GM21447 (cell line): Measurements from ENCODE around the gene MATN1.
A peak's percentile ranks its signal among the peaks of the same experiment; 100 is the strongest.
"Not testable (repeated sequence)": the region's sequence is repeated elsewhere in the genome, so short reads cannot be mapped to it uniquely, and the experiment has no call there.

Source experiments
- ATAC-seq: cut with Tn5 transposase; IDR thresholded peaks from one replicate; pipeline ENCODE4 v1.9.1; 2021; ENCODE audit not compliant: unreplicated experiment

Gene MATN1, protein sequence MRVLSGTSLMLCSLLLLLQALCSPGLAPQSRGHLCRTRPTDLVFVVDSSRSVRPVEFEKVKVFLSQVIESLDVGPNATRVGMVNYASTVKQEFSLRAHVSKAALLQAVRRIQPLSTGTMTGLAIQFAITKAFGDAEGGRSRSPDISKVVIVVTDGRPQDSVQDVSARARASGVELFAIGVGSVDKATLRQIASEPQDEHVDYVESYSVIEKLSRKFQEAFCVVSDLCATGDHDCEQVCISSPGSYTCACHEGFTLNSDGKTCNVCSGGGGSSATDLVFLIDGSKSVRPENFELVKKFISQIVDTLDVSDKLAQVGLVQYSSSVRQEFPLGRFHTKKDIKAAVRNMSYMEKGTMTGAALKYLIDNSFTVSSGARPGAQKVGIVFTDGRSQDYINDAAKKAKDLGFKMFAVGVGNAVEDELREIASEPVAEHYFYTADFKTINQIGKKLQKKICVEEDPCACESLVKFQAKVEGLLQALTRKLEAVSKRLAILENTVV

DNA sequence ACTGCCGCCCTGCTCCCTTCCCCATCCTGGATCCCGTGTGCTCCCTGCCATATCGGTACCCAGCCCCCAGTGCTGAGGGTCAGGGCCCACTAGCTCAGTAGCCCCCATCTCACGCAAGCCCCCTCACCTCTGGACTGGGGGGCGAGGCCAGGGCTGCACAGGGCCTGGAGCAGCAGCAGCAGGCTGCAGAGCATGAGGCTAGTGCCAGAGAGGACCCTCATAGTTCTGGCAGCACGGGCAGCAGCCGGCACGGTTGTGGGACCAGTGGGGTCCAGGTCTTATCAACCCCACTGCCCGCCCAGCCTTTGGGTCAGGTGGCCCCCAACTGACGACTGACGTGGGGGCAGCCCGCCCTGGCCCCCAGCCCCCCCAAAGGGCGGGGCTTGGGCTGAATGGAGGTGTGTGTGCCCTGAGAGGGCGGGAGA, at the start of gene MATN1:
MATN1 (minus strand) TSS at position 255 of the 425 bp plus-strand sequence; CDS start at position 221, 34 bp downstream.
- no peak for ATAC-seq

DNA sequence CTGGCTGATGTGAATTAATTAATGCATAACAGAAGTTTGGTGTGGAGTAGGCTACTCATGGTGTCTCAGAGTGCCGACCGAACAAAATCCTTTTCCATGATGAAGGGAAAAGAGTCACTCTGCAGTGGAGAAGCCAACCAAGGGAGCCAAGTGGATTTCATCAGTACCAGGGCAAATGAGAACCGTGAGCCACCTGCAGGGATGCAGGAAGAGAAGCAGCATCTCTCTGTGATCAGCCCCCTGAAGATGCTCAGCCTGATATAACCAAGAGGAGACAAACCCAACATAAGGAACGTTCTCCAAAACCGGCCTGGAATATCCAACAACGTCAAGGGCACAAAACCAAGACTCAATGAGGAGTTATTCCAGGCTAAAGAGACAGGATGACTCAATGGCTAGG, 47.6 kb upstream of the MATN1 start:
- no peak for ATAC-seq

DNA sequence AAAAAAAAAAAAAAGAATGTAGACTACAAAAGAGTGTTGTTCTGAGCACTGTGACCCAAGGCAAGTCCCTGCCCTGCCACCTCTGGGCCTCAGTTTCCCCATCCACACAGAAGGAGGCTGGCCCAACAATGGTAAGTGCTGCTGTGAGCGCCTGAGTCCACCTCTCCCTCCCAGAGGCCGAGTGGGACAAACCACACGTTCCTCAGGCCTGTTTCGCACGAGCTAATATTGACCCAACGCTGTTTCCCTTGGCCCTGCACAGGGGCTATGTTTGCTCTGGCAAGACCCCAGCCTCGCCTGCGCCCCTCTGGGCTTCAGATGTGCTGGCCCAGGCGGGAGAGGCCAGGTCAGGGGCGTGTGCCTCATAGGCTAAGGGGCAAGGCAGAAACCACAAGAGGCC, 46.8 kb upstream of the MATN1 start:
- no peak for ATAC-seq

DNA sequence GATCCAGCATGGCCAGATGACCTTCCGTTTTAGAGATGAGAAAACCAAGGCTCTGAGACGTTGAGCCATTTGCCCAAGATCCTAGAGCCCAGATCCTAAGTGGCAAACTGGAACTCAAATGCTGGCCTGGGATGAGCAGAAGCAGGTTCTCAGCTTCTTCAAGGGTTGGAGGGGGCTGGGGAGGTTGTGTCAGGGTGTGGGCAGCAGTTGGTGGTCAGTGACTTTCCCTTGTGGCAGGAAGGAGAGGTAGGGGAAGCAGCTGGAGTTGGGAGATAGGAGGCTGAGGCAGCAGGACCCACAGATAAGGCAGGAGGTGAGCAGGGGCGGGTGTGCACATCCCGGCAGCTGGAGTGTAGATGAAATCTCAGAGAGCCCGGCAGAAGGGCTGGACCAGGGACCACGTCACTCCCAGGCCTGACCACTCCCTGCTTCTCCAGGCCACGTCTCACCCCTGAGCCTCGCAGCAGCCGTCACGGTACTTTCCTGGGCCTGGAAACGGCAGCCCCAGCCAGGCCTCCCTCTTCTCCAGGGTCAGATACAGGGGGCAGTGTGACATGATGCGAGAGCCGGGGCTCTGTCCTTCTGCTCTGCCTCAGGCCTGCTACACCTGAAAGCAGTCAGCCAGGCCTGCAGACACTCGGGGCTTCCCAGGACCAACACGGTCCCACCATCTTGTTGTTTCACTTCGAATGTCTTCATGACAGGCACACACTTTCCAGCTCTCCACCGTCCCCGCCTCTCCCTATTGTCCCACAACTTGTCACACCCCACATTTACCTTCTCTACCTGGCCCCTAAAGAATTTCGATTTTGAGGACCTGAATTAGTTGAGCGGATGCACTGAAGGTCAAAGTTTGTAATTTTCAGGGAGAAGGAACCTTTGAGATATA, 45.7 kb upstream of the MATN1 start:
- ATAC-seq, result no peak

DNA sequence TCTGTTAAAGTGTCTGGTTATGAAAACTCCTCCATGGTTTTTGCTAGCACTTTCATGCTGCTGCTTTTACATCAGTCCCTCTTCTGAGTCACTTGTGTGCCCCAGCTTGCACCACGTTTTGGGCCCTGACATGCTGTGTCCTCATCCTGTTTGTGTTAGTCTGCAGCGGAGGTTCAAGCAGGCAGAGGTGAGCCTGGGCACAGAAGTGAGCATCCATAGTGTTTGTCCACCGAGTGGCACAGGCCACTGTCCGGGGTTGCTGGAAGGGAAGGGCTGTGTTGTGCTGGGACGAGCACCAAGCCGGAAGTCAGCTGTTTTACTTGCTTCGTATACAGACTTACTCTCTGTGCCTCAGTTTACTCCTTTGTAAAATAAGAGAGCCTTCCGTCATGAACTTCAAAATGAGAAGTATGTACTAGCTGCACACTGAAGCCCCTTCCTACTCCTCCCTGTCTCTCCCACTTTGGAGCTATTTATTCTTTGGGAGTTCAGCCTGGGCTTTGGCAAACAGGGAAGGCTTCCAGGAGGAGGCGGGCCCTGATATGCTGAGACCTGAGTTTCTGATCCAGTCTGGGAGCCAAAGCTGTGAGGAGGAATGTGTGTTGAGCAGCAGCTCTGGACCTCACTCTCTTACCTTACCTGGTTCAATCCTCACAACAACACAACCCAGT, 44.9 kb upstream of the MATN1 start:
- no peak for ATAC-seq

DNA sequence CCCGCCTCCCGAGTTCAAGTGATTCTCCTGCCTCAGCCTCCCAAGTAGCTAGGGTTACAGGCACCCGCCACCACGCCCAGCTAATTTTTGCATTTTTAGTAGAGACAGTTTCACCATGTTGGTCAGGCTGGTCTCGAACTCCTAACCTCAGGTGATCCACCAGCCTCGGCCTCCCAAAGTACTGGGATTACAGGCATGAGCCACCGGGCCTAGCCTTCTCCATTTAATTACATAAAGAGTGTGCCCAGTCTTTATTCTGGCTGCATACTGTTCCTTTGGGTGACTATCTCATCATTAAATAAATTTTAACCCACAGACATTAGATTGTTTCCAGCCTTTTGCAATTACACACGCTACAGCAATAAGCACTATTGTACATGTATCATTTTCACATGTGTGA, 43.6 kb upstream of the MATN1 start:
- not testable (repeated sequence) for ATAC-seq

DNA sequence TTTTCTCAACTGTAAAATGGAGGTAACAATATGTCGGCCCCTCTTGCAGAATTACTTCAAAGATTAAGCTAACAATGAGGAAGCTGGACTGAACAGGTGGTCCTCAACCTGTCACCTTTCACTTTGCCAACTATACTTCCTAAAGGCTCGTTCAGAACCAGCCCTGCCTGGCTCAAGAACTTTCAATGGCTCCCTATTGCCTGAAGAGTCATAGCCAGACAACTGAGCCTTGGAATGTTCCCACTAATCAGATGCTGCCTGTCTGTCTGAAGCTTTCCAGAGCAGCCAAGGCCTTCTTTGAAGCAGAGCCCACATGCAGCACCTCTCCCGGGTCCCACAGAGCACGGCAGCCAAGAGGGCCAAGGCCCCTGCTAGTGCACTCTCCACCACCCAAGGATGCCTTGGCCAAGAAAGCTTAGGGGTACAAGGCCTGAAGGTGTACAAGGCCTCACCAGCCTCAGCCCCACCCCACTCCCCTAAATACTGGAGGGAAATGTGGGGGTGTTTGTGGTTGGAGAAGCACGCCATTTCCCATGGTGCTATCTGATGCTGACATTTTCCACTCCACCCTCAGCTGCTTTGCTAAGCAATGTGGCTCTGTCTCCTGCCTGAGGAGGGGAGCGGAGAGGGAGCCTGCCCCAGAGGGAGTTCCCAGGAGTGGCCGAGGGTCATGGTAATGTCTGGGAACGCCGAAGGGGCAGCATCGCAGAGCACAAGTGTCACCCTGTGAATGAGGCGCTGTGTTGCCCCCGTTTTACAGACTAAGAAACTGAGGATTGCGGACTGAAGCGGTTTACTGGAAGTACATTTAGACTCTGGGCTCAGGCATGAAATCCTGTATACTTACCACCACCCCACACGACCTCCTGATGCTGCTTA, 42.4 kb upstream of the MATN1 start:
- ATAC-seq, result no peak

DNA sequence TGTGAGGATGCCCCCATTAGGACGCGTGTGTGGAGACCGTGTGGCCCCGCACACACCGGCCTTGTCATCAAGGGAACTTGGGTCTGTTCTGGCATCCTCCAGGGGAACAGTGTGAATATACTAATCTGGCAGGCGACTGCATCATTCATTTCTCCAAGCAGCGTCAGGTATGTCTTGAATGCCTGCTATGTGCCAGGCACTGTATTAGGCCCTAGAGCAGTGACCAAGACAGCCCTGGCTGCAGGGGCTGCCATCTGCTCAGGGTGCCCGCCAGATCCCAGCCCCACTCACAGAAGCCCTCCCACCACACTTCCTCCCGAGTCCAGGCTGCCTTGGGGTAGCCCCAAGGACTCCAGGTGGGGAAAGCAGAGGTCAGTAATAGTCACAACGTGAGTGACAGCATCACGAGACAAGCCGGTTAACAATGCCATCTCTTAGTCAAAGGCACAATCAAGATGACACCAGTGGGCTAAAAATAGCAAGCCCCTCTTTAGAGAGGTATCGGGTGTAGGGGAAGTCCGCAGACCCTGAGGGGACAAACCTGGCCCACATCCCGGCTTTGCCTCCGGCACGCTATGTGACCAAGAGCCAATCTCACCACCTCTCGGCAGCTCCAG, 41.7 kb upstream of the MATN1 start:
- peak; percentile 30 for ATAC-seq

DNA sequence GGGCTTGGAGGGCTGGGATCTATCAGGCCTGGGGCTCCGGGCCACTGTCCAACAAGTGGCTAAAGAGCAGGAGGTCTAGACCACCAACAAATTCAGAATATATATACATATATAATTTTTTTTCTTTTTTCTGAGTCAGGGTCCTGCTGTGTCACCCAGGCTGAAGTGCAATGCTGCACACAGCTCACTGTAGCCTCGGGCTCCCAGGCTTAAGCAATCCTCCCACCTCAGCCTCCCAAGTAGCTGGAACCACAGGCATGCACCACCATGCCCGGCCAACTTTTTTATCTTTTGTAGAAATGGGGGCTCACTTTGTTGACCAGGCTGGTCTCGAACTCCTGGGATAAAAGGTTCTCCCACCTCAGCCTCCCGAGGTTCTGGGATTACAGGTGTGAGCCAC, 41.0 kb upstream of the MATN1 start:
- ATAC-seq, result no peak

DNA sequence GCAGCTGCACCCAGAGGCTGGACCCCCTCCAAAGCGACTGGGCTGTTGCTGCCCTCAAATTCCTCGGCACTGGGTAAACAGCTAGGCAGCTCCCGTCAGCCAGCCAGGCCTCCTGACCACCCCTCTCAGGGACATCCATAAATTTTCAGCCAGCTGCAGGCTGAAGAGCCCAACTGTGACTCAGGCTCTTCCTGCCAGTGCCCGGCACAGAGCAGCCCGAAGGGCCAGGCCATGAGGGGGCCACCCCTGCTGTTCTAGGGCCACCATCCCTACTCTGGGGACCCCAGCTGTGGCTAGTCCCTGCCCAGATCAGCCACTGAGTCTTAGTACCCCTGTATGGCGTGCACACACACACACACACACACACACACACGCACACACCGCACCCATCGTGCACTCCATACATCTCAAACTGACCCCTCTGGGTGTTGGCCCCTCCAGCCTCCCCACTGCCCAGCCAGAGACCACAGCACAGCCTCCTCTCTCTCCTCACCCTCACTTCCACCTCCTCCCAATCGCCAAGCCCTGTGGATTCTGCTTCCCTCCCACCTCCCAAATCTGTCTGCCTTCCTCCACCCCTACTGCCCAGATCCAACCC, 40.4 kb upstream of the MATN1 start:
- no peak for ATAC-seq

DNA sequence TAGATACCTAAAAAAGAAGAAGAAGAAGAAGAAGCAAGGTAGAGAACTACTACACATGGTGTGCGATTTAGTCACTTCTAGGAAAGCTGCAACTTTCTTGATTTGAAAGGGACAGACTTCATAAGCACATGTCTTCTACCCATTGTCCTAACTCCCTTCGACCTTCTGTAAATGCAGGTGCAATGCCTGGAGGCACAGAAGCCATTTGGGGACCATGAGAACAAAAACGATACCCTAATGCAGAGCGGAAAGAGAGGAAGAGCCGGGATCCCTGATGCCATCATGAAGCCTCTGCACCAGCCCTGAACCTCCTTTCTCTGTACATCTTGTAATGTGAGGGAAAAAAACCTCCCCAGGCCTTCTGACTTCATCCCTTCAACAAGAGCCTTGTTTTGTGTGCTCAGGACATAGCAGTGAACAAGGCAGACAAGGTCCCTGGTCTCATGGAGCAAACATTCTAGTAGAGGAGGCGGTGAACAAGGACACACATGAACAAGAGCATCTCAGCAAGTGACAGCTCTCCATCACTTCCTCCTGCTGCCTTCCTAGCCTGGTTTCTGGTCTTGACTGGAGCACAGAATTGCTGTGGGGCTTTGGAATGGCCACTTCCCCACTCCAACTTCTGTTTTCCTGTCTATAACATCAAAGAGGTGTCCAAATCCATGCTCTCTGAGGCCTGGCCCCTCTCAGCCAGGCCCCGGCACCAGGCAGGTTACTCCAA, 39.7 kb upstream of the MATN1 start:
- no peak for ATAC-seq

DNA sequence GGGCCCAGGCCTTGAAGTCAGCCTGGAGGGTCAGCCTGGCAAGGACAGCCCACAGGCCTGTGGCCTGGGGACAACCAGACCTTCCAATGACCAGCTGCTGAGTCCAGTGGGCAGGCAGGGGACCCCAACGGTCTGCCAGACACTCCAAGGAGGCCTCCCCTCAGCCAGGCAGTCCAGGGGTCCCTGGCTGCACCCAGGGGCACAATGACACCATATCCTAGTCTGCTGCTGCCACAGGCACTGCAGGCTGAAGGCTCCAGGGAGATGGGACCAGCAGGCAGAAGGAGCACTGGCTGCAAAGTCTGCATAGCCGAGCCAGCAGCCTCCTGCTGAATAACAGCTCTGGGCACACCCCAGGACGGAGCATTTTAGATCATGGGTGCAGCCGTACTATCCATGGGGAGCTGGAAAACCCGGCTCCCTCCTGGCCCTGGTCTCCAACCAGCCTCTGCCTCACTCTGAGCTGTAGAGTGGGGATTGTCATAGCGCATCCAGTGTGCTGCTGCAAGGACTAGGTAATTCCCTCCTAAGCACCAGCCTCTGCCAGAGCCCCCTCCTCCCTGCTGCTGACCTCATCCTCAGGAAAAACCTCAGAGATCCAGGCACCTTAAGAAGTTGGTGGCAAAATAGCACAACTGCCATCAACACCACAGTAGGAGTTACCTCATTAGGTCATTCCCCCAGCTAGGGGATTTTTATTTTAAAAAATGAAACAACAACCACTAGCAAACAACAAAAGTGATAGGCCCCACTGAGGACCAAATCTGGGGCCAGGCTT, 39.0 kb upstream of the MATN1 start:
- ATAC-seq, result no peak

DNA sequence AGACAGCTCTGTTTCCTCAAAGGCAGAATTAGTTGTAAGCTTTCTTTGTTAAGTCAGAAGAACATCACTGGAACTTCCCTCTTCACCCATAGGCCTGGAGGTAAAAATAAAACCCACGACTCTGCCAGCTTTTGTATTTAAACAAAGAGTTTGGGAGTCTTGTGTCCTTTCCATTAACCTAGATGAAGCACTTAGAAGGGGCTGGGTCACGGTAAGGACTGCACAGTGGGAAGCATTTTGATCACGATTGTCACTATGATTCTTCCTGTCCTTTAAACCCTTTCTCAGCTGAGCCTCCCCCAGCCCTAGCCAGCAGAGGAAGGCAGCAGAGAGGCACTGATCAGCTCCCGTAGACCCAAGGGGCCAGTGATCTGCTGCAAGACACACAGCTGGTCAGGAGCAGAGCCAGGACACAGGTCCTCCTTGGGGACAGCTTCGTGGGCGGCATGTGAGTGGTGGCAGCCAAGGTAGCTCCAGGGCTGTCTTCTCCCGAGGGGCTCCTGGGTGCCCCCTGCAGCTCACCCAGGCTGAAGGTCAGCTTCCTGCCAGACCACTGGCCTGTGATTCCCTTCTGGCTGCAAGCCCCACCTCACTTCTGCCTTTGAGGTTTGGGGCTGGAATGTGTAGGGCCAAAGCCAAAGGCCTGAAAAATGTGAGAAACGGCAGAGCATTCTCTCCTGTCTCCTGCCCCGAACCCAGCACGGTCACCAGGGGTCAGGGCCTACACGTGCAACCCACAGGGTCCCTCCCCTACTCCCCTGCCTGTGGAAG, 38.2 kb upstream of the MATN1 start:
- ATAC-seq, result no peak

DNA sequence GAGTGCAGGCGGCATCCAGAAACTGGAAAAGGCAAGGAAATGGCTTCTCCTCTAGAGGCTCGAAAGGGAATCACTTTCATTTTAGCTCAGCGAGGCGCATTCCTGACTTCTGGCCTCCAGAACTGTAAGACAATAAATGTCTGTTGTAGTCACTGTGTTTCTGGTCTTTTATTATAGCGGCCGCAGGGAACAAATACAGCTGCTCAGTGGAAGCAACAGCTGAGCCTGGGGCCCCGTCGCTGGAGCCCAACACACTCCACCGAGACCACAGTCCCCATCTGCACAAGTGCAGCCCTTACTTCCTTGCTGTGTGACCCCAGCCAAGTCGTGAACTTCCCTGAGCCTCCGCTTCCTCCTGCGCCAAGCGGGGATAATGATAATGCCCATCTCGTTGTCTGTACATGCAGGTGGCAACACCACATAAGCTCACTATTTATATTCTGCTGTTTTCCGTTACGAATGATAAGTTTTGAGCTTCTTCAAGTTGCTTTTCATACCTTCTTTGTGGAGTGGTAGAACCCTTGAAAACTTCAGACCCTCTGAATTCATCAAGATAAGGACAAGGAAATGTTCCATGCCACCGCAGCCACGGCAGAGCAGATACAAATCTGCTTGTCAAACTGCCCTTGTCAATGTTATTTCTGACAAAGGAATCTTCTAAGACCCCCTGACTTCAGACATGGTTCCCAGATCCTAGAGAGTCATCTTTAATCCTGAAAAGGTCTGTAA, 37.4 kb upstream of the MATN1 start:
- no peak for ATAC-seq

DNA sequence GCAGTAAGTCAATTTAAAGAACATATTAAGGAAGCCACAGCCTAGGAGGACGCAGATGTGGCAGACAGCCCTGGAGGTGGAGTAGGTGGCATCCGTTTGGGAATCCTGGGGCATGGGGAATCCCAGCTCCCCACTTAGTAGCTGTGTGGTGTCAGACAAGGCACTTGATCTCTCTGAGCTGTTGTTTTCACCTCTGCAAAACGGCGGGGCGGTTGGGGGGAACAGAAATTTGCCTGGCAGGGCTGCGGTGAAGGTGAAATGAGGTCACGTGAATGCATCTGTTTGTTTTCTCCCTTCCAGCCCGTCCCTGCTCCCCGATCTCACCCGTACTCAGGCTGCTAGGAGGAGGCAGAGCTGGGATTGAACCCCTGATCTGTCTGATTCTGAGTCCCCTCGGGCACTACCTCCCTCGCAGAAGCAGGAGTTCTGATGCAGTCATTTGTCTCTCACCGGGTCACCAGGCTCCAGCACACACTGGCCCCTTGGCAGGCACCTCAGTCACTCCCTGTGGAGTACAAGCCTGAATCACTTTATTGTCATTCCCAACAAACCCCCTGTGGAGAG, 36.4 kb upstream of the MATN1 start:
- no peak for ATAC-seq

DNA sequence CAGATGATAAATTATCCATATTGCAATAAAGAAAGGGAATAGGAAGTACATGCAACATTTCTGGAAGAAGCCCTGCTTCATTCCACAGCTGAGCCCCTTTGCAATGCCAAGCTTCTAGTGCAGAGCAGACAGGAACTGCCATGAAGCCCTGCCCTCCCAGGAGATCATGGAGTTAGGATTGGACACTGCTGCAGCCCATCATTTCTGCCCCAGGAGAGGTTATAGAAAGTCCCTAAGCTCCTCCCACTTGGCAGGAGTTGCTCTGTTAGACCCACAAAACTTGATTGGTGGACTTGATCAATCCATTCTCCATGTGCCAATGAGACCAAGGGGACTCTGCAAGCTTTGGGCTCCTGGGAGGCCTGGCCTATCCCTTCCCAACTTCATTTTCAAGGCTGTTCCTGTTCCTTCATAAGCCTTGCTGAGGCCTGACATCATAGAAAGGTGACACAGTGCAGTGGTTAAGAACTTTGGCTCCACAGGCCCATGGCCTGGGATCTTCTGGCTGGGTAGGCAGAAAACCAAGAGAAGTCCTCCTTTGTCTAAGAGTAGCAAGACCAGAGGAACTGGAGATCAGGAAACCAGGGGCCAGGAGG, 35.5 kb upstream of the MATN1 start:
- ATAC-seq, result no peak
